Measurements from ENCODE around the gene TPM4.
A peak's percentile ranks its signal among the peaks of the same experiment; 100 is the strongest.
"Not testable (repeated sequence)": the region's sequence is repeated elsewhere in the genome, so short reads cannot be mapped to it uniquely, and the experiment has no call there.

TPM4 gene
- 141 to 256 (median 198) reads per million in 4 donors for total RNA-seq

DNA sequence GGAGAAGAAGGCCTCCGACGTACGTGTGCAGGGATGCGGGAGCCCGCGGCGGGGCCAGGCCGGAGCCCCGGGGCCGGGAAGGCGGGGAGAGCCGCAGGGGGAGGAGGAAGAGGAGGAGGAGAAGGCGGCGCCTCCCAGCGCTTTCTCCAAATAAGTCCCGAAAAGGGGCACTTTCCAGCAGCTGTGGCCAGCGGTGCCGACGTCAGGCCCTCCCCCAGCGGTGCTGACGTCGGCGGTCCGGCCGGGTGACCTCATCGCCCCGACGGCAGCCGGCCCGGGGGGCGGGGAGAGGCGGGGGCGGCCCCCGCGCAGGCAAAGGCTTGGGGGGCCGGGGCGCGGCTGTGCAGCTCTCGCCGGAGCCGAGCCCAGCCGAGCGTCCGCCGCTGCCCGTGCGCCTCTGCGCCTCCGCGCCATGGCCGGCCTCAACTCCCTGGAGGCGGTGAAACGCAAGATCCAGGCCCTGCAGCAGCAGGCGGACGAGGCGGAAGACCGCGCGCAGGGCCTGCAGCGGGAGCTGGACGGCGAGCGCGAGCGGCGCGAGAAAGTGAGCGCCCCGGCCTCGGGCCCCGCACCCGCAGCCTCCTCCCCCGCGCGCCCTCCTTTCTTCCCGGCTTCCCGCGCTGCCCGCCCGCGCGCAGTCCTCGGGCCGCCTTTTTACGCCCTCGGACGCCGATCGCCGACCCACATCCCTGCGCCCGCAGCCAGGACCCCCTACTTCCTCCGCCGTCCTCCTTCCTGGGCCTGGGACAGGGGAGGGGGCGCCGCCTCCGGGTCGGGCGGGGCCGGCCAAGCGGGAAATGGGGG lies at the start of gene TPM4:
TSS of gene TPM4 (plus strand) at position 342 of the 804 bp plus-strand sequence. CDS start at position 413, 71 bp downstream.
- DNase-seq: peak; percentile 76 to 97 (median 80)

DNA sequence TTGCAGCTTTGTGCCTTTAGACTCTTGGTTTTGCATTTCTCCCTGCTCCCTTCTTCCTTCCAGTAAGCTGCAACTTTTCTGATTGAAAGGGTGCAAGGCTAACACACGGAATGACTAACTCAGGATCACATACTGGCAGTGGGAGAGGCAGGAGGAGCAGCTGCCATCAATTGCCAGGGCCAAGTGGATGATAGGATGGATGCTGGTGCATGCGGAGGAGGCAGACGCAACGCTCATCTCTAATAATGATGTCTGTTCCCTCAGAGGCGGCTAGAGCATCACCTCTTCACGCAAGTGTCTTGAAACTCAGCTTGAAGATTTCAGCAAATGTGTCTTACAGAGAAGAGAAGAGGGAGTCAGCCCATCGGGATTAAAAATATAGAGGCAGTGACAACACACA lies 49.5 kb upstream of the TPM4 start:
- no peak for DNase-seq

DNA sequence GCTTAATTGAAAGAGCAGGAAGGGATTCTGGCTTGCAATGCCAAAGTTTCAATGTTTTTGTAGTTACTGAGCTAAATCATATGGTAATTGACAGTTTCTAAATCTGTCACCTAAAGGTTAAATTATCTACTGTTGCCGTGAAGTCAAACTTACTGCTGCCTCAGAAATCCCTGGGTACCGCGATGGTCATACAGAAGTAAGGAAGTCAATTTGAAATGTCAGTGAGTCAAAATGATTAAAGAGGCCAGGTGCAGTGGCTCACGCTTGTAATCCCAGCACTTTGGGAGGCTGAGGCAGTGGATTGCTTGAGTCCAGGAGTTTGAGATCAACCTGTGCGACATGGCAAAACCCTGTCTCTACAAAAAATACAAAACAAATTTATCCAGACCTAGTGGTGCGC lies 48.8 kb upstream of the TPM4 start:
- no peak for DNase-seq

DNA sequence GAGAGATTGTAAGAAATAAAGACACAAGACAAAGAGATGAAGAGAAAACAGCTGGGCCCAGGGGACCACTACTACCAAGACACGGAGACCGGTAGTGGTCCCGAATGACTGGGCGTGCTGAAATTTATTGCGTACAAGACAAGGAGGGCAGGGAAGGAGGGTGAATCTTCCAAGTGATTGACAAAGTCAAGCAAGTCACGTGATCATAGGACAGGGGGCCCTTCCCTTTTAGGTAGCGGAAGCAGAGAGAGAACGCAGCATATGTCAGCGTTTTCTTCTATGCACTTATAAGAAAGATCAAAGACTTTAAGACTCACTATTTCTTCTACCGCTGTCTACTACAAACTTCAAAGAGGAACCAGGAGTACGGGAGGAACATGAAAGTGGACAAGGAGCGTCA lies 46.1 kb upstream of the TPM4 start:
- DNase-seq: not testable (repeated sequence)

DNA sequence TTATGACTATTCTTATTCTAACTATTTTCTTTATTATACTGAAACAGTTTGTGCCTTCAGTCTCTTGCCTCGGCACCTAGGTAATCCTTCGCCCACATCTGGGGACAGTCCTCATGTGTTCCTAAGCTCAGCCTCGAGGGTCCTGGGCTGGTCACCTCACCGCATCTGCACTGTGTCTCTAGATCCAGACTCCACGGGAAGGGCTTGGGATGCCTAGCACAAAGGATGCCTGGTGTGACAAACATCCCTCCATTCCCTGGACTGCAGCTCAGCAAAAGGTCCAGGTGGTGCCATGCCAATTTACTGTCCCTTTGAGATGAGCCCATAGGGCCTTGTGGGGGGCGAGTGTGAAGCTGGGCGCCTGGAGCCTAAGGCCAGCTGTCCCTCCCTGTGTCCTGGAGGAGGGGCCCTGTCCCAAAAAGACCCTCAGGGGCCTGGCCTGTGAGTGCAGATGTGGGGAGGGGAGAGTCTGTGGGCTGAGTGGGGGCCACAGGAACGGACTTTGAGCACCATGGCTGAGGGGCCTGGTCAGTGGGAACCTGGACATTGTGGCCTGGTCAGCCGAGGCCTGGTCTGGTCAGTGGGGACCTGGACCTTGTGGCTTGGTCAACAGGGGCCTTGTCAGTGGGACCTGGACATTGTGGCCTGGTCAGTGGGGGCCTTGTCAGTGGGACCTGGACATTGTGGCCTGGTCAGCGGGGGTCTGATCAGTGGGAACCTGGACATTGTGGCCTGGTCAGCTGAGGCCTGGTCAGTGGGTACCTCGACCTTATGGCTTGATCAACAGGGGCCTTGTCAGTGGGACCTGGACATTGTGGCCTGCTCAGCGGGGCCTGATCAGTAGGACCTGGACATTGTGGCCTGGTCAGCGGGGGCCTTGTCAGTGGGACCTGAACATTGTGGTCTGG lies 45.1 kb upstream of the TPM4 start:
- no peak for DNase-seq

DNA sequence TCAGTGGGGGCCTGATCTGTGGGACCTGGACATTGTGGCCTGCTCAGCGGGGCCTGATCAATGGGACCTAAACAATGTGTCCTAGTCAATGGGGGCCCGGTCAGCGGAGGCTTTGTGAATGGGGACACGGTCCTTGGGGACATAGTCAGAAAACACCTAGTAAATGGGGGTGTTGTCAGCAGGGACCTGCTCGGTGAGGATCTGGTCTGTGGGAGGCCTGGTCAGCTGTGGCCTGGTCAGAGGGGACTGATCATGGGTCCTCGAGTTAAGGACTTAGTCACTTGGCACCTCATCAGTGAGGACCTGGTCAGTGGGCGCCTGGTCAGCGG lies 44.5 kb upstream of the TPM4 start:
- DNase-seq: no peak

DNA sequence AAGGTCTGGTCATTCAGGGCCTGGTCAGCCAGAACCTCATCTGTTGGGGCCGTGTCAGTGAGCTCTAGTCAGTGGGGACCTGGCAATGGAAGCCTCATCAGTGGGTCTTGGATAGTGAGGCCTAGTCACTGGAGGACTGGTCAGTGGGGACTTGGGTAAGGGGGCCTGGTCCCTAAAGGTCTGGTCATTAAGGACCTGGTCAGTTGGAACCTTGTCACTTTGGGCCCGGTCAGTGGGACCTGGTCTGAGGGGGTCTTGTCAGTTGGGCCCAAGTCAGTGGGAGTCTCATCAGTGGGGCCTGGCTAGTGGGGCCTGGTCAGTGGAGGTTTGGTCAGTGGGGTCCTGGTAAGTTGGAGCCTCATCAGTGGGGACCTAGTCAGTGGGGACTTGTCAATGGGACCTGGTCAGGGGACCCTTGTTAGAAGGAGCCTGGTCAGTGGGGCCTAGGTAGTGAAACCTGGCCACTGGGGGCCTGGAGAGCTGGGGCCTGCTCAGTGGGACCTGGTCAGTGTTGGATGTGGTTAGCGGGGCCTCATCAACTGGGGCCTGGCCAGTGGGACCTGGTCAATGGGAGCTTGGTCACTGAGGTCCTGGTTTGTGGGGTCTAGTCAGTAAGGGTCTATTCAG lies 43.7 kb upstream of the TPM4 start:
- no peak for DNase-seq

DNA sequence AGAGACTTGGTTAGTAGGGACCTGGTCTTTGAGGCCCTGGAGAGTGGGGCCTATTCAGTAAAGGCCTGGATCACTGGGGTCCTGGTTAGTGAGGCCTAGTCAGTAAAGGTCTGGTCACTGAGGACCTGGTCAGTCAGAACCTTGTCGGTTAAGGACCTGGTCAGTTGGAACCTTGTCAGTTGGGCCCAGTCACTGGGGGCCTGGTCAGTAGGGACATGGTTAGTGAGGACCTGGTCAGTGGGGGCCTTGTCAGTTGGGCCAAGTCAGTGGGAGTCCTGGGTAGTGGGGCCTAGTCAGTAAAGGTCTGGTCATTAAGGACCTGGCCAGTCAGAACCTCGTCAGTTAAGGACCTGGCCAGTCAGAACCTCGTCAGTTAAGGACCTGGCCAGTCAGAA lies 43.2 kb upstream of the TPM4 start:
- no peak for DNase-seq

DNA sequence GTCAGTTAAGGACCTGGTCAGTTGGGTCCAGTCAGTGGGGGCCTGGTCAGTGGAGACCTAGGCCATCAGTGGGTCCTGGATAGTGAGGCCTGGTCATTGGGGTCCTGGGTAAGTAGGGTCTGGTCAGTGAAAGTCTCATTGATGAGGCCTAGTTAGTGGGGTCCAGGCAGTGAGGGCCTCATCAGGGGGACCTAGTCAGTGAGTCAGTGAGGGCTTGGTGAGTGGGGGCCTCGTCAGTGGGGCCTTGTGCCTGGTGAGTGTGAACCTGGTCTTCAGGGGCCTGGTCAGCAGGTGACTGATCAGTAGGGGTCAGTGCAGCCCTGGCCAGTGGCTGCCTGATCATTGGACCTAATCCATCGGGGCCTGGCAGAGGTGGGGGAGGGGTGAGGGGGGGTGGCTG lies 42.6 kb upstream of the TPM4 start:
- no peak for DNase-seq

DNA sequence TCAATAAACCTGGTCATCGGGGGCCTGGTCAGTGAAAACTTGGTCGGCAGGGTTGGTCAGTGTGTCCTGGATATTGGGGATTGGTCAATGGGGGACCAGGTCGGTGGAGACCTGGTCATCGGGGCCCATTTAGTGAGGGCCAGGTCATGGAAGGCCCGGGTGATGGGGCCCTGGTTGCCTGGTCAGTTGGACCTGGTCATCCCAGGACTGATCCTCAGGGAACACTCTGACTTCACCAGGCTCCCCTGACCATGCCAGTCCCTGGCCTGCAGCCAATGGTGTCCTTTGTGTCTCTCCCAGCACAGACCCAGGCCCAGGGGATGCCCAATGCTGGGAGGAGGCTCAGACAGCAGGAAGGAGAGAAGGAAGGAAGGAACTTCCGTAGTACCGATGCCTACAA lies 42.1 kb upstream of the TPM4 start:
- DNase-seq: no peak

DNA sequence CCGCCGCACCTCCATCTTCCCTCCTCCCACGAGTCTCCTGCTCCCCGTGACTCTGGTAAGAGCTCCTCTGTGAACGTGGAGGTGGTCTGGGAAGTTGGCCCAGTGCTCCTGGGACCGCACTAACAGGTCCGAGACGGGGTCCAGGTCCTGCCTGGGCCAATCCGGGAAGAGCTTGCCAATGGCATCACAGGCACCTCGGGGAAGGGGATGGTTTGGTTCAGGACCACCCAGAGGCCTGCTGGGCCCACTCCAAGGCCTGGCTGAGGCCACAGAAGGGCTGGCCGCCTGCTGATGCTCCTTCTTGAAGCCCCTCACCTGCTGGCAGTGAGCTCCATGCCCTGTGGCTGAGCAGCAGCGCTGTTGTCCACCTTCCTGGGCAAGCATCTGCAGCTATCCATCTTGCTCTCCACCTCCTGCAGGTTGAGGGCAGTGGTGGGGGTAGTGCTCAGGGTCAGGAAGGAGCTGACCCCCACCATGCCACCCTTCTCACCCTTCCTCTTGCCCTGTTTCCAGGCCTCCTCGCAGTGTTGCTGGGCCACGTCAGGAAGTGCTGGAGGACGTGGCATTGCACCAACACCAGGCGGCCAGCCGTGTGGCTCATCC lies 41.2 kb upstream of the TPM4 start:
- DNase-seq: no peak

DNA sequence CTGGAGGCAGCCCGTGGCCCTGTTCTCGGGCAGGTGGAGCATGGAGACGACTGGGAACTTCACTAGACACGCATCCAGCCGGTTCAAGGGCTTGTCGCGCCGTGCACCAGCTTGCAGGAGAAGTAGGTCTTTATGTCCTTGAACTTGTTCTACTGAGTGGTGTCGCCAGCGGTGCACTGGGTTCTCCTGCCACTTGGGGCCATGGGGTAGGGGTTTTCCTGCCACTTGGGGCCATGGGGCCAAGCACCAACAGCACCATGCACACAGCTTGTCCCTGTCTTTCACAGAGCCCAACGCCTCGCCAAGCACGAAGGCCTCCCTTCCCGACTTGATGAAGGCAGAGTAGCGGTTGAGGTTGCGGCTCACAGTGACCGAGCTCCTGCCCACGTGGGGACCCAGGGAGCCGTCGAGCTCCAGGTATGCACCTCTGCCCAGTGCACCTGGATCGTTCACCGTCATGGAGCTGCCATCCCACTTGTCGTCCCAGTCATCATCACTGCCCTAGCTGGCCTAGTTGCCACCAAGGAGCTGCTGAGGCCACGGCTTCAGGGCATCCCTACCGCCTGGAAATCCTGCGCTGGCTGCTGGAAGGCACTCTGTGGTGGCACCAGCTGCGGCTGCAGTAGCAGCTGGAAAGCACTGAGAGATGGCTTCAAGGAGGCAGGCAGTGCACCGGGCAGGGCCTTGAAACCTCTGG lies 40.5 kb upstream of the TPM4 start:
- no peak for DNase-seq

DNA sequence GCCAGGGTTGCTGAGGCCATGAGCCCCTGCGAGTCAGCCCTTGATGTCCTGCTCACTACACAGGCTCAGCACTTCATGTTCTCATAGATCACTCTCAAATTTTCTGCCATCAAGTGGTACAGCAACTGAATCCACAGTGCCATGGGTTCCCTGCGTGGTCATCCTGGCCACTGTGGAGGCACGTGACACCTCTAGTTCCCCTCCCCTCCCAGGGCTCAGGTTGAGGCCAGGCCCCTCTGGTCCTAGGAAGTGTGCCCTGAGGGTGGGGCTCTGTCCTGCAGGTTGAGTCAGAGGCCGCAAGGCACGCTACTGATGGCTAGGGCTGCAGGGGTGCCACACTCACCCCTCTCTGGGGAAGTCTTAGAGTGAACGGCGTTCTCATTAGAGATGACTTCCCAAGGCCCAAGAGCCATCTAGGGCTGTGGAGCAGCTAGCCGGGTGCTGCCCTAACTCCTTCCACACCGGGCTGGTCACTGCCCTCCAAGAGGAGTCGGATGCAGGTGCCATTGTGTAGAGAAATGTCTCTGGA lies 39.8 kb upstream of the TPM4 start:
- no peak for DNase-seq

DNA sequence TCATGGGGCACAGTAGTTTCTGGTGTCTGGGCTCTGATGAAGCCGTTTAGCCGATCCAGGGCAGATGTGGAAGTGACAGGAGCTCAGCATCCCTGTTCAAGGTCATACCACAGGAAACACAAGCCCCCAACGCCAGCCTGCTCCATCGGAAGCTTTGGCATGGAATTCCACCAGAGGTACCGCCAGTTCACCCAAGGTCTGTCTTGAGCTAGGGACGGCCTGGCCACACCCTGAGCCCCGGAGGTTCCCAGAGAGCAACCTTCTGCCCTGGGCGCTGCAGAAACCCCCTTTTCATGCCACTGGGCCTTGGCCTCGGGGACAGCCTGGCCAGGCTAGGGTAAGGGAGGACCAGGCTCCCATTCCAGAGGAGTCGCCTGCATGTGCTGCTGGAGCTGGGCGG lies 39.4 kb upstream of the TPM4 start:
- DNase-seq: no peak

DNA sequence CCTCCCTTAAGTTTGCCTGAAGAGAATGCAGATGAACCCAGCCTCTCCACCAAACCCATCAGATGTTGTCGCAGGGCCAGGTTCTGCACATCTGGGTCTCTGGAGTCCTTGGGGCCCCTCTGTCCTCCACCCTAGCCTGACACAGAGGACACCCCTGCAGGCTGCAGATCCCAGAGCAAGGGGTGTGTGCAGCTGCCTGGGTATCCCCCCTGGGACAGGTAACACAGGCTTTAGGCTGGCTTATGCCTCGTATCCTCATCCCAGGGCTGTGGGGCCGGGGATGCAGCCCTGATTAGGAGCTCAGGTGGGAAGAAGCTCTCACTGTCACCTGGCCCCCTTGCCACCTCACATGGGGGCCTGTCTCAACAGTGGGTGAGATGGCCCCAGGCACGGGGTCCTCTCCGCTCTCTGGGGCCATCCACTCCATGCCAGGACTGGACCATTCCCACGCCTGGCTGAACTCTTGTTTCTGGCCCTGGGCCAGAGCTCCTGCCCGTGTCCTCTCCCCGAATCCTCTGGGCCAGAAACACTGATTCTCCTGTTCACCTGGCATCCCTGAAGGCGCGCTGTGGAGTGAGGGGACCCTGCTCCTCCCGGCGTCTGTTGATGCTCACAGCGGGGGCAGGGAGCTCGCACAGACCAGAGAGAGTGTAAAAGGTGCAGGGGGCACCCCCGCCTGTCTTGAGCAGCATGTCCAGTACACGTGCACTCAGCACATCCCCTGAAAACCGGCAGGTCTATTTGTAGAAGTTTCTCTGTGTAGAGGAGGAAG lies 38.7 kb upstream of the TPM4 start:
- DNase-seq: no peak

DNA sequence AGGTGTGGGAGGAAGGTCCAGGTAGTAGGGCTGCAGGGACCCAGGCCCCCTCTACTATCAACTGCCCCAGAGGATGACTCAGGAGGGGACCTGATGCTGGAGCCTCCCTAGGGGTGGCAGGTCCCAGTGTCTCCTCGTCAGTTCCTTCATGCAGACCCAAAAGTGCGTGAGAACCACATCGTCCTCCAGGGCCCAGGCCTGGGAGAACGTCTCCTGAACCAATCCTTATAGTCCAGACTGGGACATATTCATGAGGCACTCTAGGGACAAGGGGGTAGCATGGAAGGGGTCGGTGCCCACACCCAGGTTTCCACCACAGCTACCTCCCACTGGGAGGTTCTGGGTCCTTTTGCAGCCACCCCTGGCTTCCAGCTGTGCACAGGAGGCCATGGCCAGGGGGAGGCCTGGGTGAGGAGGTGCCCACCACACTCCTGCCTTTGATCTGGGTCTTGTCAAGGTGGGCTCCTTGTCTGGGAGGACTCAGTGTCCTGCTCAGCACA lies 38.0 kb upstream of the TPM4 start:
- DNase-seq: no peak

DNA sequence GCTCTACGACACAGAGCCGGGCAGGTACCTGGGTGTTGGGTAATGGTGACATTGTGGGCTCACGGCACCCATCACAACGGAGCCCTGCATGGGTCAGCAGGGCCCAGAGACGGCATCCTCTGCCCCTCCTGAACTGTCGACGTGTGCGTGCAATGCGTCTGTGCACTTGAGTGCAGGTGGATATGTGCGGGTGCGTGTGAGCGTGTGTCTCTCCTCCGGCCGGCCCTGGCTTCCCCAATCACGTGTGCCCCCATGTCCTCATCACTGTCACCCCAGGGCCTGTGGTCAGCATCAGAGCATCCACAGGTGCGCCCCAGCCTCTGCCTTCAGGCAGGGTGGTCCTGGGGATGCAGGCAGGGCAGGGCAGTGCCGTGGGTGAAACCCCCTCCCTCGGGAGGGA lies 37.2 kb upstream of the TPM4 start:
- no peak for DNase-seq

DNA sequence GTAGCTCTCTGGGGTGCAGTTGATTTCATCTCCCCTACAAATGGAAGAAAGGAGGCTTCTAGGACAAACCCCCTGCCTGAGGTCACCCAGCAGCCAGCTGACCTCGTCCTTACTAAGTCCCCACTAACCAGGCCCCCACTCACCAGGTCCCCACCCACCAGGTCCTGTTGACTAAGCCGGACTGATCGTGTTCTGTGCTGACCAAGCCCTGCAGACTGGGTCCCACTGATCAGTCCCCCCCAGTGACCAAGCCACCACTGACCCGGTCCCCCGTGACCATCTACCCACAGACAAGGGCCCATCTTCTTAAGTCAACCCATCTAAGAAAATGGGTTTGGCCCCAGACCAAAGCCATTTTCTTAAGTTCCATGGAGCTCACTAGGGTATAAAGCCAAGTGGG lies 36.8 kb upstream of the TPM4 start:
- no peak for DNase-seq

DNA sequence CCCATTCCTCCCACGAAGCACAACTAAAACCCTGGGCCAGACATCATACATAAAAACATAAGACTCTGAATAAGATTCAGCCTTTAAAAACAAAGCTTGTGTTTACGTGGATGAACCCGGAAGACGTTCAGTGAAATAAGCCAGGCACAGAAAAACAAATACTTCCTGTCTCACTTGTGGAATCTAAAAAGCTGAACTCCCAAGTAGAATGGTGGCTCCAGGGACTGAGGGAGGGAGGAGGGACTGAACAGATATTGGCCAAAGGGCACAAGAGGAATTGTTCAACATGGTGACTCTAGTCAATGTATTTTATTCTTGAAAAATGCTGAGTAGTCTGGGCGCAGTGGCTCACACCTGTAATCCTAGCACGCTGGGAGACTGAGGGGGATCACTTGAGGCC lies 35.7 kb upstream of the TPM4 start:
- DNase-seq: no peak

DNA sequence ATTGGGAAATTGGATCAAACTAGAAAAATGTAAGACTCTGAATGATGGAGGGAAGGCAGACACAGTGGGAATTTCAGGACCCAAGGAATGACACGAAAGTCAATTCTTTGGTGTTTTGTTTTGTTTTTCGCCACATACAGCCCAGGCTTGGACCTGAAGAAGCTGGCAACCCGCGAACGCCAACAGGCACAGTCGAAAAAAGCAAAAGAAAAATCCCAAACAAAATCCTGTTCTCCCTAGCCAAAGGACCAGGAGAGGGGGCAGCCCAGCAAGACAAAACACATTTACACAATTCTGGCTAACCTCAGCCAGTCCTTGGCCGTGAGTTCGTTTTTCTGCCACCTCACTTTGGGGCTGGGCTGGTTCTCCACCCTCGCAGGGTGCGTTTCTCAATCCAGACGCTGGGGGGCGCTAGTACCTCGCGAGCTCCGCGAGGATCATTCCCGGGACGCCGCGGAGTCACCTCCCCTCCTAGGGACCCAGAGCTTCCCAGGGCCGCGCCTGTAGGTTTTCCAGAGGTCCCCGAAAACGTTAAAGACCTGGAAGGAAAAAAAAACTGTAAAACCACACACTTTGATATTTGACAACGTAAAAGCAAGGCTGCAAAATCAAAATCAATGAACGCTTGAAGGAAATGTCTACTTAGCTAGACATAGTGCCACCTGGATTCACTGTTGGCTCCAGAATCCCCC lies 34.9 kb upstream of the TPM4 start:
- peak; percentile 43 to 68 (median 59) for DNase-seq

DNA sequence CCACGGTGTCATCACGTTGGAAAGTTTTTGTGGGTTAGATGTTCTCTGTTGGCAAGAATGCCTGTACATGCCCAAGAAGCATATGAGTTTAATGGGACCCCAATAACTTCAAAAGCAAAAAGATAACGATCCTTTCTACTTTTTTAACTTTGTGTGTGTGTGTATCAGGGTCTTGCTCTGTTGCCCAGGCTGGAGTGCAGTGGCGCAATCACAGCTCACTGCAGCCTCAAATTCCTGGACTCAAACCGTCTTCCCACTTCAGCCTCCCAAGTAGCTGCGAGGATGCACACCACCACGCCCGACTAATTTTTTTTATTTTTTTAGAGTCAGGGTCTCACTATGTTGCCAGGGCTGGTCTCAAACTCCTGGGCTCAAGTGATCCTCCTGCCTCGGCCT lies 34.3 kb upstream of the TPM4 start:
- DNase-seq: no peak
